Esophagus muscularis mucosa (tissue), 4 donors: Measurements from ENCODE around the gene KRTAP10-7. TPM values are rescaled to one million over a fixed set of nuclear protein-coding genes. Genes with fewer than 3 reads are reported as not detected.
"Not testable (repeated sequence)": the region's sequence is repeated elsewhere in the genome, so short reads cannot be mapped to it uniquely, and the experiment has no call there.

ENCODE experiments used
- DNase-seq: peaks from one replicate; pipeline ENCODE4 v3.0.0-alpha.2; 2017; ENCODE audit errors: extremely low spot score
- H3K27ac ChIP-seq, 4 donors: fragments of 200-600 bp; sonication (generic); replicated peaks in 1 of 4; 1 replicate in 3 of 4; 2 replicates in 1 of 4; pipeline ENCODE4 v1.5.1; 2016 to 2019; ENCODE audit warnings: mild to moderate bottlenecking in 1 of 4
- H3K27me3 ChIP-seq, 4 donors: fragments of 200-600 bp; sonication (generic); one replicate each; pipeline versions ENCODE4 v1.5.1 to v1.6.0; 2016 to 2019
- H3K36me3 ChIP-seq, 4 donors: fragments of 200-600 bp; sonication (generic); one replicate each; pipeline ENCODE4 v1.5.1; 2016 to 2019
- H3K4me1 ChIP-seq, 4 donors: fragments of 200-600 bp; sonication (generic); one replicate each; pipeline ENCODE4 v1.5.1; 2016 to 2019
- H3K4me3 ChIP-seq, 4 donors: fragments of 200-600 bp; sonication (generic); 1 replicate in 2 of 4; 2 replicates in 2 of 4; pipeline ENCODE4 v1.5.1; 2016 to 2019; ENCODE audit warnings: mild to moderate bottlenecking in 4 of 4, moderate library complexity in 1 of 4
- H3K9me3 ChIP-seq, 4 donors: fragments of 200-600 bp; sonication (generic); 1 replicate in 3 of 4; 2 replicates in 1 of 4; pipeline ENCODE4 v1.5.1; 2016 to 2019
- EP300 ChIP-seq: sonication (generic); formaldehyde crosslinking; IDR thresholded peaks from one replicate; pipeline ENCODE4 v1.6.1; 2017; ENCODE audit warnings: antibody characterized with exemption
- POLR2A ChIP-seq: fragments of 450-650 bp; IDR thresholded peaks from one replicate; pipeline ENCODE4 v1.6.1; 2017; ENCODE audit warnings: antibody characterized with exemption, moderate library complexity, mild to moderate bottlenecking, low read depth
- POLR2AphosphoS5 ChIP-seq, 2 donors: sonication (generic); formaldehyde crosslinking; IDR thresholded peaks; one replicate each; pipeline ENCODE4 v1.6.1; 2017; ENCODE audit warnings: antibody characterized with exemption in 2 of 2
- WGBS: methylation state at CpG from one replicate; pipeline ENCODE4 v1.1.5; 2018; 5-methylcytosine and 5-hydroxymethylcytosine counted together
- intact Hi-C: fragments of 100-400 bp; cut with DNase I; formaldehyde crosslinking; loops from one replicate; pipeline ENCODE4 v1.15.1; 2023
- total RNA-seq, 4 donors: library from RNA; depleted of rRNA; stranded (reverse); fragments of >200 nt; gene quantifications; one replicate each; pipeline versions ENCODE4 v1.1.0 to v1.2.1, GENCODE V29; 2016
- TF ChIP-seq, protein P1 (sequence below), 3 experiments: fragments of 200-600 bp in 2 of 3; fragments of 450-650 bp in 1 of 3; sonication (generic) in 2 of 3; IDR thresholded peaks; one replicate each; pipeline ENCODE4 v1.5.1; 2017 to 2019; ENCODE audit warnings: antibody characterized with exemption in 3 of 3, mild to moderate bottlenecking in 2 of 3, moderate library complexity in 1 of 3

Gene KRTAP10-7
- total RNA-seq, 4 donors from 2014 or later, result not detected

DNA sequence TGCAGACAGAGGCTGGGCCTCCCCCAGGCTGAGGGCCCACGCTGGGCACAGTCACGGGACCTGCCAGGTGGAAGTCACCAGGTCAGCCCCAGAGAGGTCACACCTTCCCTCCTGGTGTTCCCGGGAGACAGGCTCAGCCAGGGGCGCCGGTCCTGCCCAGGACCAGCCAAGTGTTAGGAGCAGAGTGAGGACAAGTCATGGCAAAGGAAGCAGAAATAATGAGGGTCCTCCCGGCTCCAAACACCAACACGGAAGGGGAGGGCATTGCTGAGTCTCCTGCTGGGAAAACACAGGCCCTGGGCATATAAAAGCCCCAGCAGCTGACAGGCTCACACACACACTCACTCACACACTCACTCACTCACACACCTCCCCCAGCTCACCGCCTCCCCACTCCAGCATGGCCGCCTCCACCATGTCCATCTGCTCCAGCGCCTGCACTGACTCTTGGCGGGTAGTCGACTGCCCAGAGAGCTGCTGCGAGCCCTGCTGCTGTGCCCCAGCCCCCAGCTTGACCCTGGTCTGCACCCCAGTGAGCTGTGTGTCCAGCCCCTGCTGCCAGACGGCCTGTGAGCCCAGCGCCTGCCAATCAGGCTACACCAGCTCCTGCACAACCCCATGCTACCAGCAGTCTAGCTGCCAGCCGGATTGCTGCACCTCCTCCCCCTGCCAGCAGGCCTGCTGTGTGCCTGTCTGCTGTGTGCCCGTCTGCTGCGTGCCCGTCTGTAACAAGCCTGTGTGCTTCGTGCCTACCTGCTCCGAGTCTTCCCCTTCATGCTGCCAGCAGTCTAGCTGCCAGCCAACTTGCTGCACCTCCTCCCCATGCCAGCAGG, 36.8 kb downstream of the KRTAP10-7 start, which contains the start of gene KRTAP10-10:
Gene KRTAP10-10 (plus strand): TSS at position 339 of the 833 bp plus-strand sequence. CDS start 62 bp downstream, at position 401.
- peaks cover 0 to 18% (median 4%) of the 10 kb centered on the region in 4 donors for H3K9me3 ChIP-seq
- TF ChIP-seq, protein P1, sequence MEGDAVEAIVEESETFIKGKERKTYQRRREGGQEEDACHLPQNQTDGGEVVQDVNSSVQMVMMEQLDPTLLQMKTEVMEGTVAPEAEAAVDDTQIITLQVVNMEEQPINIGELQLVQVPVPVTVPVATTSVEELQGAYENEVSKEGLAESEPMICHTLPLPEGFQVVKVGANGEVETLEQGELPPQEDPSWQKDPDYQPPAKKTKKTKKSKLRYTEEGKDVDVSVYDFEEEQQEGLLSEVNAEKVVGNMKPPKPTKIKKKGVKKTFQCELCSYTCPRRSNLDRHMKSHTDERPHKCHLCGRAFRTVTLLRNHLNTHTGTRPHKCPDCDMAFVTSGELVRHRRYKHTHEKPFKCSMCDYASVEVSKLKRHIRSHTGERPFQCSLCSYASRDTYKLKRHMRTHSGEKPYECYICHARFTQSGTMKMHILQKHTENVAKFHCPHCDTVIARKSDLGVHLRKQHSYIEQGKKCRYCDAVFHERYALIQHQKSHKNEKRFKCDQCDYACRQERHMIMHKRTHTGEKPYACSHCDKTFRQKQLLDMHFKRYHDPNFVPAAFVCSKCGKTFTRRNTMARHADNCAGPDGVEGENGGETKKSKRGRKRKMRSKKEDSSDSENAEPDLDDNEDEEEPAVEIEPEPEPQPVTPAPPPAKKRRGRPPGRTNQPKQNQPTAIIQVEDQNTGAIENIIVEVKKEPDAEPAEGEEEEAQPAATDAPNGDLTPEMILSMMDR (IDR thresholded peaks at IDR 0.05), result no peak
- TF ChIP-seq POLR2A (no peak), POLR2AphosphoS5 (IDR thresholded peaks at IDR 0.05) (no peak), EP300 (no peak)
- H3K4me1 ChIP-seq, result no peaks in the 10 kb centered on the region
- H3K27ac ChIP-seq, result no peak within 1 kb of the TSS
- H3K27me3 ChIP-seq, result peaks cover 0 to 62% (median 2%) of the 10 kb centered on the region in 4 donors
- DNase-seq, result peak; percentile 53
- intact Hi-C loops, result no loop called here
- no peak within 1 kb of the TSS for H3K4me3 ChIP-seq
- WGBS, result 50% methylated on average over 8 of the region's 21 CpGs
- no peaks in the 10 kb centered on the region for H3K36me3 ChIP-seq

DNA sequence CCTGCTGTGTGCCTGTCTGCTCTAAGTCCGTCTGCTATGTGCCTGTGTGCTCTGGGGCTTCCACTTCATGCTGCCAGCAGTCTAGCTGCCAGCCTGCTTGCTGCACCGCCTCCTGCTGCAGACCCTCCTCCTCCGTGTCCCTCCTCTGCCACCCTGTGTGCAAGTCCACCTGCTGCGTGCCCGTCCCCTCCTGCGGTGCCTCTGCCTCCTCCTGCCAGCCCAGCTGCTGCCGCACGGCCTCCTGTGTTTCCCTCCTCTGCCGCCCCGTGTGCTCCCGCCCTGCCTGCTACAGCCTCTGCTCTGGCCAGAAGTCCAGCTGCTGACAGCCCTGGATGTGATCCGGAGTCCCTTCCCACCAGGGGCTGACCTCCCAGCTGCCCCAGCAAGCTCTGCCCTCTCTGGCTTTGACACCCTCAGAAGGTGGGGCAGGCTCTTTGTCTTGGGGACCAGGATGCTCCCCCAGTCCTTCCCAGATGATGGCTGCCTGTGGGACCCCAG, 37.5 kb downstream of the KRTAP10-7 start:
- 73% methylated on average over 7 of the region's 12 CpGs for WGBS
- H3K4me1 ChIP-seq, H3K27ac ChIP-seq, DNase-seq, H3K36me3 ChIP-seq, H3K4me3 ChIP-seq, intact Hi-C loops: not testable (repeated sequence)
- H3K9me3 ChIP-seq, result peaks cover 0 to 11% (median 1%) of the 10 kb centered on the region in 4 donors
- peaks cover 0 to 62% (median 2%) of the 10 kb centered on the region in 4 donors for H3K27me3 ChIP-seq

DNA sequence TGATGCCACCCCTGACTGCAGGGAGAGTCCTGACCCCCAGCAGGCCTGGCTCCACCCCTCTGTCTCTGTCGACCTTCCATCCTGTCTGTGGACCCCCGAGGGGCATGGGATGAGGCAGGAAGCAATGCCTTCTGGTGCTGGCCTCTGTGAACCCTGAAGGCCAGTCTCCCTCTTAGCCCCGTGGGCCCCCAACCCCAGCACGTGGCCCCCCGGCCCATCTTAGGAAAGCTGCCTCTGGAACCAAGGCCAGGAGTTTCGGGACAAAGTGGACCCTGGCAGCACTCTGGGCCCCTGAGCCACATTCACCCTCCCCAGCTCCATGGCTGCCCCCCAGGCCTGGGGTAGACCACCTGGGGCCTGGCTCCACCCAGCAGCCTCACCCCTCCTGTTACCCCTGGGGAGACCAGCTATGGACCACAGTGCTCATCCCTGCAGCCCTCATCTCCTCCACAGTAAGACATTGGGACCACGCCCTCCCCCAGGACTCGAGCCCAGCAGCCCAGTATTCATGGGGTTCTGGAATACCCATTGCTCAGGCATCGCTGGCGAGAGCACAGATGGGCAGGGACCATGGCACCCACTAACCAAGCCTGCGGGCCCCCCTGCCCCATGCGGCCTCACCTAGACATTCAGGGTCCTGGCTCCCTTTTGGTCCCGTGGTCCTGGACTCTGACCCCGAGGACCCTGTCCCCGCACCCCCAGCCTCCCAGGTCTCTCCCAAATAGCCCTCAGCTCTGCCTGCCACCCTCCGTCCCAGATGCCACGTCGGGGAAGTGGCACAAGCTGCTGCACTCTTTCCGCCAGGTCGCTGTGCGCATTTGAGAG, 38.3 kb downstream of the KRTAP10-7 start:
- H3K4me1 ChIP-seq, intact Hi-C loops, H3K4me3 ChIP-seq, H3K36me3 ChIP-seq, H3K27ac ChIP-seq: not testable (repeated sequence)
- peaks cover 0 to 62% (median 2%) of the 10 kb centered on the region in 4 donors for H3K27me3 ChIP-seq
- DNase-seq, result peak; percentile 86
- peaks cover 0 to 12% (median 2%) of the 10 kb centered on the region in 4 donors for H3K9me3 ChIP-seq
- 93% methylated on average over 15 of the region's 21 CpGs for WGBS

DNA sequence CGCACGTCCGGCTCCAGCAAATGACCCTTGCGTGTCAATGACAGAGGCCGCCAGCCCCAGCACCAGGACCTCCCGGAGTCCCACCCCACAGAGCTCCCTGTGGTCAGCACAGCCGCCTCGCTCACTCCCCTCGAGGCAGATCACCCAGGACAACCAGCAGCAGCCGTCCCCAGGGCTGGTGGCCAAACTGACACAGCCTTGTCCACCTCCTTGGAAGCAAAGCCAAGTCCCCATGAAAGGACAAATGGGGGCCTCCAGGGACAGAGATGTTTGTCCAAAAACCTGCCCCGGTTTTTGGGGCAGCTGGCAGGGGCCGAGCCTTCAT, 38.9 kb downstream of the KRTAP10-7 start:
- no peak overlapping the region for H3K4me3 ChIP-seq
- intact Hi-C loops, result no loop called here
- H3K27ac ChIP-seq, result no peak overlapping the region
- no peaks in the 10 kb centered on the region for H3K36me3 ChIP-seq
- WGBS, result 71% methylated on average over 6 of the region's 12 CpGs
- H3K4me1 ChIP-seq, result no peaks in the 10 kb centered on the region
- TF ChIP-seq POLR2AphosphoS5 (IDR thresholded peaks at IDR 0.05) (no peak), POLR2A (no peak), EP300 (no peak)
- TF ChIP-seq, protein P1 (IDR thresholded peaks at IDR 0.05), result no peak
- H3K27me3 ChIP-seq, result peaks cover 0 to 62% (median 2%) of the 10 kb centered on the region in 4 donors
- peaks cover 0 to 18% (median 4%) of the 10 kb centered on the region in 4 donors for H3K9me3 ChIP-seq
- no peak for DNase-seq

DNA sequence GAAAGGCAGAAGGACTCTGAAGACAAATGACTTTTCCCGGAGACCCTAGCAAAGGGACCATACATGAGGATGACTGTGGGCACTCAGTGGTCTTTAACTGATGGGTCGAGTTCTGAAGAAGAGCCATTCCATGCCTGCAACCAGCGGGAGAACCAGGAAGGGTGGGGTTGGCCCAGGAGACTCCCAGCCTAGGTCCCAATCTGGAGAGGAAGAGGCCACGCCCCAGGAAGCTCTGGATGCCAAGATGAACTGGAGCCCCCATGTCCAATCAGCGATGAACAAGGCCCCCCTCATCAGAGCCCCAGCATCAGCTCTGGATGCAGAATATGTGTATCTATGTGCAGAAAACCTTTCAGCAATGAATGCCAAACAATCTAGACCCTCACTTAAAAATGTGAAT, 40.4 kb downstream of the KRTAP10-7 start:
- H3K4me1 ChIP-seq, result no peaks in the 10 kb centered on the region
- WGBS, result 78% methylated on average over 5 of the region's 5 CpGs
- peaks cover 0 to 56% (median 2%) of the 10 kb centered on the region in 4 donors for H3K27me3 ChIP-seq
- no peak overlapping the region for H3K27ac ChIP-seq
- H3K9me3 ChIP-seq, result peaks cover 0 to 30% (median 9%) of the 10 kb centered on the region in 4 donors
- no peak overlapping the region for H3K4me3 ChIP-seq
- no peak for TF ChIP-seq EP300
- no peak for TF ChIP-seq POLR2AphosphoS5 (IDR thresholded peaks at IDR 0.05)
- TF ChIP-seq POLR2A, result no peak
- DNase-seq, result no peak
- H3K36me3 ChIP-seq, result no peaks in the 10 kb centered on the region
- intact Hi-C loops, result no loop called here
